HepG2 (cell line): ENCODE measurements around the gene SNRNP200. TPM values are rescaled to one million over a fixed set of nuclear protein-coding genes. Genes with fewer than 3 reads are reported as not detected.

ENCODE experiments used
- ATF2 ChIP-seq: sonication (generic); formaldehyde crosslinking; IDR thresholded peaks from 2 replicates; pipeline ENCODE4 v1.4.0; 2020; ENCODE audit warnings: missing genetic modification reagents
- ATF7 ChIP-seq, 2 experiments: fragments of 450-650 bp in 1 of 2; sonication (generic) in 1 of 2; formaldehyde crosslinking in 1 of 2; IDR thresholded peaks; 2 replicates each; pipeline versions ENCODE4 v1.4.0 to v1.6.1; 2016 to 2020; ENCODE audit warnings: antibody characterized with exemption in 1 of 2, mild to moderate bottlenecking in 1 of 2, missing genetic modification reagents in 1 of 2
- CHD4 ChIP-seq: fragments of 200-600 bp; sonication (generic); IDR thresholded peaks from 2 replicates; pipeline ENCODE4 v1.7.0; 2017; ENCODE audit warnings: mild to moderate bottlenecking, low read length, borderline replicate concordance
- ELF4 ChIP-seq: sonication (generic); formaldehyde crosslinking; IDR thresholded peaks from 2 replicates; pipeline ENCODE4 v1.5.0; 2020; ENCODE audit warnings: missing genetic modification reagents, mild to moderate bottlenecking, moderate library complexity, borderline replicate concordance
- NKX3-1 ChIP-seq: sonication (generic); formaldehyde crosslinking; IDR thresholded peaks from 2 replicates; pipeline ENCODE4 v1.5.0; 2020; ENCODE audit warnings: missing genetic modification reagents
- NR2C2 ChIP-seq: sonication (generic); formaldehyde crosslinking; IDR thresholded peaks from 2 replicates; pipeline ENCODE4 v1.4.0; 2020; ENCODE audit warnings: missing genetic modification reagents, mild to moderate bottlenecking, moderate library complexity, borderline replicate concordance
- RBM22 ChIP-seq: fragments of 200-400 bp; formaldehyde crosslinking; optimal IDR thresholded peaks from 2 replicates; pipeline ENCODE3; 2017; ENCODE audit warnings: mild to moderate bottlenecking, low read length, moderate library complexity
- SALL2 ChIP-seq: sonication (generic); formaldehyde crosslinking; IDR thresholded peaks from 2 replicates; pipeline ENCODE4 v1.8.1; 2023; ENCODE audit warnings: mild to moderate bottlenecking, missing genetic modification reagents, inconsistent platforms
- TSC22D2 ChIP-seq: sonication (generic); formaldehyde crosslinking; IDR thresholded peaks from 2 replicates; pipeline ENCODE4 v1.5.1; 2020; ENCODE audit warnings: missing genetic modification reagents, mild to moderate bottlenecking, borderline replicate concordance
- ZNF576 ChIP-seq: sonication (generic); formaldehyde crosslinking; IDR thresholded peaks from 2 replicates; pipeline ENCODE4 v1.4.0; 2020; ENCODE audit warnings: mild to moderate bottlenecking, missing genetic modification reagents
- ZNF687 ChIP-seq: sonication (generic); formaldehyde crosslinking; IDR thresholded peaks from 2 replicates; pipeline ENCODE4 v1.5.1; 2020; ENCODE audit warnings: mild to moderate bottlenecking, missing genetic modification reagents, moderate library complexity
- ZNF709 ChIP-seq: sonication (generic); formaldehyde crosslinking; IDR thresholded peaks from 2 replicates; pipeline ENCODE4 v1.5.0; 2020; ENCODE audit warnings: mild to moderate bottlenecking, missing genetic modification reagents
- ZNF737 ChIP-seq: sonication (generic); formaldehyde crosslinking; IDR thresholded peaks from 2 replicates; pipeline ENCODE4 v1.5.0; 2020; ENCODE audit warnings: missing genetic modification reagents, mild to moderate bottlenecking, borderline replicate concordance
- ZSCAN5A ChIP-seq: sonication (generic); formaldehyde crosslinking; IDR thresholded peaks from 2 replicates; pipeline ENCODE4 v1.8.0; 2022; ENCODE audit warnings: mild to moderate bottlenecking, missing genetic modification reagents, borderline replicate concordance
- polyA plus RNA-seq, 8 experiments: library from polyadenylated mRNA; depleted of rRNA in 3 of 8; stranded (reverse) in 7 of 8; unstranded in 1 of 8; fragments of >200 nt; fragmentation: Illumina TruSeq in 4 of 8; extraction: Trizol in 4 of 8; gene quantifications; 2 replicates each; pipeline versions ENCODE4 v1.2.1 to v1.2.3, GENCODE V29; 2011 to 2016; ENCODE audit warnings: low read depth in 4 of 8, missing spikeins in 1 of 8, mixed read lengths in 1 of 8; ENCODE audit not compliant: insufficient read depth in 1 of 8
- total RNA-seq, 5 experiments: library from RNA; depleted of rRNA; stranded (reverse); fragments of >200 nt; fragmentation: Illumina TruSeq; extraction: Trizol; gene quantifications; 2 replicates each; pipeline ENCODE4 v1.2.3, GENCODE V29; 2016; ENCODE audit warnings: low read depth in 1 of 5
- TF ChIP-seq, protein P1 (sequence below): sonication (generic); formaldehyde crosslinking; IDR thresholded peaks from 2 replicates; pipeline ENCODE4 v1.5.0; 2020; ENCODE audit warnings: missing genetic modification reagents
- TF ChIP-seq, protein P2 (sequence below): sonication (generic); formaldehyde crosslinking; IDR thresholded peaks from 2 replicates; pipeline ENCODE4 v1.8.0; 2022; ENCODE audit warnings: mild to moderate bottlenecking, missing genetic modification reagents; ENCODE audit not compliant: insufficient replicate concordance

SNRNP200 gene
- total and polyA plus RNA-seq, 2 of the 13 experiments (the other 11 are each of a cell fraction or from before 2014, with no cell fraction given) = 99.0 to 232 TPM

DNA sequence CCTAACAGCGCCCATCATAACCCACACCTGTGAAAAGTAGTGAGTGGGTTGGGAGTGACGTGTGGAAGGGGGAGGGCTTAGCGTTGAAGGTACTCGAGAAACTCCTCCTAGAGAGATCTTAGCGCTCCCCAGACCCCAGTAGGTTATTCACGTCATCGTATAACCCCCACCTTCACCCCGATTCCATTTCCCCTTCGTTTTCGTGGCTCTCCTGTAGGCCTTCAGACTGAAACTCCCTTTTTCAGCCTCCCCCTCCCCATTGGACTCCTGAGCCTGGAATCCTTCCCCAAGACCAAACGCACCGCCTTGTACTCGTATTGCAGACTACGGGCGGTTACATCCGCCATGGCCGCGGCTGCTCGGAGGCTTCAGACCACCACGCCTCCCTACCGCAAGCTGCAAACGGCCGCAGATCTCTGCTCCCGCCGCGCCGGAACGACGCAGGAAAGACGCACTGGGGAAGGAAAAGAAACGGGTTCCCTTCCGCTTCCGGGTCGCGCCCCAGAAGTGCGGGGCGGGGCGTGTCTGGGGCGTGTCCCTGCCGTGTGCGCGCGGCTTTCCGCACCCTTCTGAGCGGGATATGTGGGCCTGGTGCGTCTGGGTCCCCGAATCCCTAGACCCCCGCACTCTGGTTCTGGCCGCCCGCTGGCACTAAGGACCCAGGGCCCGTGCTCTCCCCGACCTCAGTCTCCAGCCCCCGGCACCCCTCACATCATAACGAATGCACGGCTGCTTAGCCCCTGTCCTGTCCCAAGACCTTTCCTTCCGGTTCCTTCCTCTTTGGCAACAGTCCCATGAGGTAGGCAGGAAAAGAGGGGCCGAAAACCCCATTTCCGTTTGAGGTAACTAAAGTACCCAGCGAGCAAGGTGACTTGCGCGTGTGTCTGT, at the start of gene SNRNP200 (continued):
- TF ChIP-seq ZNF687 (CRISPR knock-in tag) (peak; percentile 97), ELF4 (CRISPR knock-in tag) (peak; percentile 81; the same call in 1 of the 2 replicates), ATF2 (CRISPR knock-in tag) (peak; percentile 79), NKX3-1 (CRISPR knock-in tag) (peak; percentile 97), SALL2 (CRISPR knock-in tag) (peak; percentile 99), ZNF576 (CRISPR knock-in tag) (peak; percentile 87), NR2C2 (CRISPR knock-in tag) (peak; percentile 100), ATF7 (IDR thresholded peaks at IDR 0.05) (no peak), ATF7 (CRISPR knock-in tag; IDR thresholded peaks at IDR 0.05) (peak; percentile 92), ZSCAN5A (CRISPR knock-in tag) (0 out of 2 replicates have a peak, but pooled peaks have one; percentile 7), ZNF737 (CRISPR knock-in tag) (0 out of 2 replicates have a peak, but pooled peaks have one; percentile 18), TSC22D2 (CRISPR knock-in tag) (peak; percentile 36; the same call in 1 of the 2 replicates), CHD4 (no peak), ZNF709 (CRISPR knock-in tag) (peak; percentile 93), RBM22 (no peak)
- TF ChIP-seq, protein P1, sequence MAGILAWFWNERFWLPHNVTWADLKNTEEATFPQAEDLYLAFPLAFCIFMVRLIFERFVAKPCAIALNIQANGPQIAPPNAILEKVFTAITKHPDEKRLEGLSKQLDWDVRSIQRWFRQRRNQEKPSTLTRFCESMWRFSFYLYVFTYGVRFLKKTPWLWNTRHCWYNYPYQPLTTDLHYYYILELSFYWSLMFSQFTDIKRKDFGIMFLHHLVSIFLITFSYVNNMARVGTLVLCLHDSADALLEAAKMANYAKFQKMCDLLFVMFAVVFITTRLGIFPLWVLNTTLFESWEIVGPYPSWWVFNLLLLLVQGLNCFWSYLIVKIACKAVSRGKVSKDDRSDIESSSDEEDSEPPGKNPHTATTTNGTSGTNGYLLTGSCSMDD = 0 out of 2 replicates have a peak, but pooled peaks have one; percentile 42
- TF ChIP-seq, protein P2, sequence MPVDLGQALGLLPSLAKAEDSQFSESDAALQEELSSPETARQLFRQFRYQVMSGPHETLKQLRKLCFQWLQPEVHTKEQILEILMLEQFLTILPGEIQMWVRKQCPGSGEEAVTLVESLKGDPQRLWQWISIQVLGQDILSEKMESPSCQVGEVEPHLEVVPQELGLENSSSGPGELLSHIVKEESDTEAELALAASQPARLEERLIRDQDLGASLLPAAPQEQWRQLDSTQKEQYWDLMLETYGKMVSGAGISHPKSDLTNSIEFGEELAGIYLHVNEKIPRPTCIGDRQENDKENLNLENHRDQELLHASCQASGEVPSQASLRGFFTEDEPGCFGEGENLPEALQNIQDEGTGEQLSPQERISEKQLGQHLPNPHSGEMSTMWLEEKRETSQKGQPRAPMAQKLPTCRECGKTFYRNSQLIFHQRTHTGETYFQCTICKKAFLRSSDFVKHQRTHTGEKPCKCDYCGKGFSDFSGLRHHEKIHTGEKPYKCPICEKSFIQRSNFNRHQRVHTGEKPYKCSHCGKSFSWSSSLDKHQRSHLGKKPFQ (CRISPR knock-in tag) = peak; percentile 95
